Activated T-cell treated with anti-CD3 and anti-CD28 coated beads, Interleukin-2, amount 50 U/mL, for 4 hours (primary cell): ENCODE measurements around the gene HBB. TPM values are rescaled to one million over a fixed set of nuclear protein-coding genes. Genes with fewer than 3 reads are reported as not detected.

ENCODE experiments used
- ATAC-seq, 2 donors: fragments of 200-7000 bp; cut with Tn5 transposase; one replicate each; pipeline ENCODE4 v1.10.0; 2021
- DNase-seq: peaks from one replicate; pipeline ENCODE4 v3.0.0-alpha.2; 2020
- H3K27me3 Mint-ChIP-seq: one replicate; pipeline ENCODE4 v1.8.0; 2021; ENCODE audit warnings: low read depth, mixed read lengths
- H3K36me3 Mint-ChIP-seq: one replicate; pipeline ENCODE4 v1.8.0; 2022; ENCODE audit warnings: mixed read lengths; ENCODE audit not compliant: insufficient read depth
- H3K4me1 Mint-ChIP-seq: one replicate; pipeline ENCODE4 v1.8.0; 2021; ENCODE audit warnings: low read depth, mixed read lengths
- H3K4me3 Mint-ChIP-seq: one replicate; pipeline ENCODE4 v1.8.0; 2021; ENCODE audit warnings: mild to moderate bottlenecking, moderate library complexity, mixed read lengths
- H3K9me3 Mint-ChIP-seq: one replicate; pipeline ENCODE4 v1.8.0; 2021; ENCODE audit warnings: mixed read lengths
- total RNA-seq, 3 donors: library from RNA; stranded (reverse); gene quantifications; one replicate each; pipeline ENCODE4 v1.2.1, GENCODE V29; 2021

HBB gene
- total RNA-seq, 3 donors from 2014 or later: not detected

- Mint-ChIP-seq H3K27me3 (no peaks in the 10 kb centered on the region), H3K9me3 (no peaks in the 10 kb centered on the region), H3K4me3 (no peak overlapping the region), H3K4me1 (no peaks in the 10 kb centered on the region), H3K36me3 (no peaks in the 10 kb centered on the region)
- no peak for DNase-seq
- no peak for ATAC-seq
Measured at GRCh38 chr11:5227681-5228080, 810 bp upstream of the HBB start.

GRCh38 chr11:5225480-5225871 is 1.4 kb downstream of the HBB start:
- Mint-ChIP-seq H3K9me3 (no peaks in the 10 kb centered on the region), H3K4me1 (no peaks in the 10 kb centered on the region), H3K27me3 (no peaks in the 10 kb centered on the region), H3K36me3 (no peaks in the 10 kb centered on the region), H3K4me3 (no peak overlapping the region)
- no peak for ATAC-seq
- no peak for DNase-seq

- no peak for ATAC-seq
- no peaks in the 10 kb centered on the region for H3K27me3 Mint-ChIP-seq
- no peak for DNase-seq
- no peak overlapping the region for H3K4me3 Mint-ChIP-seq
- H3K4me1 Mint-ChIP-seq: no peaks in the 10 kb centered on the region
- no peaks in the 10 kb centered on the region for H3K36me3 Mint-ChIP-seq
- H3K9me3 Mint-ChIP-seq: no peaks in the 10 kb centered on the region
Measured at GRCh38 chr11:5224538-5225479, 2.1 kb downstream of the HBB start.

GRCh38 chr11:5223686-5224085 is 3.2 kb downstream of the HBB start:
- no peak for DNase-seq
- Mint-ChIP-seq H3K27me3 (no peaks in the 10 kb centered on the region), H3K9me3 (peaks cover 4% of the 10 kb centered on the region), H3K4me1 (no peaks in the 10 kb centered on the region), H3K36me3 (no peaks in the 10 kb centered on the region), H3K4me3 (no peak overlapping the region)
- no peak for ATAC-seq

- Mint-ChIP-seq H3K27me3 (no peaks in the 10 kb centered on the region), H3K36me3 (no peaks in the 10 kb centered on the region), H3K4me3 (no peak overlapping the region), H3K9me3 (peaks cover 5% of the 10 kb centered on the region), H3K4me1 (no peaks in the 10 kb centered on the region)
- DNase-seq: no peak
- no peak for ATAC-seq
Measured at GRCh38 chr11:5223146-5223545, 3.7 kb downstream of the HBB start.

GRCh38 chr11:5210376-5210885 is 16.4 kb downstream of the HBB start:
- DNase-seq (no peak), ATAC-seq (no peak)
- Mint-ChIP-seq H3K27me3 (no peaks in the 10 kb centered on the region), H3K4me3 (no peak overlapping the region), H3K36me3 (no peaks in the 10 kb centered on the region), H3K9me3 (no peaks in the 10 kb centered on the region), H3K4me1 (no peaks in the 10 kb centered on the region)

GRCh38 chr11:5204787-5205186 is 22.1 kb downstream of the HBB start:
- Mint-ChIP-seq H3K9me3 (no peaks in the 10 kb centered on the region), H3K36me3 (no peaks in the 10 kb centered on the region)
- ATAC-seq: no peak

GRCh38 chr11:5203366-5203765 is 23.5 kb downstream of the HBB start:
- Mint-ChIP-seq H3K9me3 (no peaks in the 10 kb centered on the region), H3K4me3 (no peak overlapping the region), H3K36me3 (no peaks in the 10 kb centered on the region), H3K27me3 (peaks cover 2% of the 10 kb centered on the region), H3K4me1 (no peaks in the 10 kb centered on the region)
- ATAC-seq (no peak), DNase-seq (no peak)

More at GRCh38 chr11:5204787-5205186, 22.1 kb downstream of the HBB start:
- no peak for DNase-seq
- no peak overlapping the region for H3K4me3 Mint-ChIP-seq
- H3K27me3 Mint-ChIP-seq: peaks cover 2% of the 10 kb centered on the region
- H3K4me1 Mint-ChIP-seq: no peaks in the 10 kb centered on the region

- Mint-ChIP-seq H3K9me3 (no peaks in the 10 kb centered on the region), H3K4me3 (no peak within 1 kb of the TSS), H3K4me1 (no peaks in the 10 kb centered on the region), H3K36me3 (no peaks in the 10 kb centered on the region), H3K27me3 (peaks cover 2% of the 10 kb centered on the region)
- ATAC-seq: no peak
- no peak for DNase-seq
Measured at GRCh38 chr11:5200582-5200981, 26.3 kb downstream of the HBB start, which contains the start of gene OR51V1. OR51V1 (minus strand) TSS chr11:5200682; CDS start chr11:5200682, 0 bp downstream.

- DNase-seq: no peak
- H3K27me3 Mint-ChIP-seq: no peaks in the 10 kb centered on the region
Measured at GRCh38 chr11:5198285-5198684, 28.6 kb downstream of the HBB start.

GRCh38 chr11:5197536-5197935 is 29.3 kb downstream of the HBB start:
- DNase-seq (no peak), ATAC-seq (no peak)
- Mint-ChIP-seq H3K27me3 (no peaks in the 10 kb centered on the region), H3K9me3 (peaks cover 8% of the 10 kb centered on the region), H3K4me3 (no peak overlapping the region), H3K4me1 (no peaks in the 10 kb centered on the region), H3K36me3 (no peaks in the 10 kb centered on the region)

More at GRCh38 chr11:5198285-5198684, 28.6 kb downstream of the HBB start:
- Mint-ChIP-seq H3K4me1 (no peaks in the 10 kb centered on the region), H3K9me3 (peaks cover 4% of the 10 kb centered on the region), H3K36me3 (no peaks in the 10 kb centered on the region), H3K4me3 (no peak overlapping the region)
- ATAC-seq: no peak

- ATAC-seq: no peak
- DNase-seq: no peak
- Mint-ChIP-seq H3K9me3 (peaks cover 8% of the 10 kb centered on the region), H3K27me3 (no peaks in the 10 kb centered on the region), H3K4me3 (no peak overlapping the region), H3K4me1 (no peaks in the 10 kb centered on the region), H3K36me3 (no peaks in the 10 kb centered on the region)
Measured at GRCh38 chr11:5196731-5197130, 30.1 kb downstream of the HBB start.

- no peak overlapping the region for H3K4me3 Mint-ChIP-seq
- H3K4me1 Mint-ChIP-seq: no peaks in the 10 kb centered on the region
- peaks cover 8% of the 10 kb centered on the region for H3K9me3 Mint-ChIP-seq
- DNase-seq (no peak), ATAC-seq (no peak)
- H3K36me3 Mint-ChIP-seq: no peaks in the 10 kb centered on the region
- no peaks in the 10 kb centered on the region for H3K27me3 Mint-ChIP-seq
Measured at GRCh38 chr11:5196067-5196466, 30.8 kb downstream of the HBB start.

GRCh38 chr11:5192738-5193137 is 34.1 kb downstream of the HBB start:
- no peaks in the 10 kb centered on the region for H3K4me1 Mint-ChIP-seq
- DNase-seq: no peak
- peaks cover 19% of the 10 kb centered on the region for H3K9me3 Mint-ChIP-seq
- no peak for ATAC-seq
- no peaks in the 10 kb centered on the region for H3K27me3 Mint-ChIP-seq
- H3K36me3 Mint-ChIP-seq: no peaks in the 10 kb centered on the region
- no peak overlapping the region for H3K4me3 Mint-ChIP-seq

GRCh38 chr11:5188201-5188600 is 38.7 kb downstream of the HBB start:
- no peak for ATAC-seq
- no peaks in the 10 kb centered on the region for H3K36me3 Mint-ChIP-seq
- peaks cover 14% of the 10 kb centered on the region for H3K9me3 Mint-ChIP-seq
- H3K4me1 Mint-ChIP-seq: no peaks in the 10 kb centered on the region
- no peak for DNase-seq
- H3K4me3 Mint-ChIP-seq: no peak overlapping the region
- H3K27me3 Mint-ChIP-seq: no peaks in the 10 kb centered on the region
